GM19099 (cell line): ENCODE results near the gene PLA2G4D.

Source experiments
- POLR2A ChIP-seq: IDR thresholded peaks from 3 replicates; pipeline ENCODE4 v1.6.1; 2011; ENCODE audit warnings: low read depth; ENCODE audit not compliant: insufficient read length; ENCODE audit errors: extremely low read depth

PLA2G4D gene

GRCh38 chr15:42094512-42094963, at the start of gene PLA2G4D:
Gene PLA2G4D (minus strand): TSS chr15:42094562. CDS start chr15:42094459, 103 bp downstream.
- TF ChIP-seq POLR2A, result no peak

GRCh38 chr15:42143356-42143755, 49.0 kb upstream of the PLA2G4D start:
- no peak for TF ChIP-seq POLR2A

- TF ChIP-seq POLR2A, result no peak
Observed at GRCh38 chr15:42141795-42142667, 47.7 kb upstream of the PLA2G4D start.

DNA sequence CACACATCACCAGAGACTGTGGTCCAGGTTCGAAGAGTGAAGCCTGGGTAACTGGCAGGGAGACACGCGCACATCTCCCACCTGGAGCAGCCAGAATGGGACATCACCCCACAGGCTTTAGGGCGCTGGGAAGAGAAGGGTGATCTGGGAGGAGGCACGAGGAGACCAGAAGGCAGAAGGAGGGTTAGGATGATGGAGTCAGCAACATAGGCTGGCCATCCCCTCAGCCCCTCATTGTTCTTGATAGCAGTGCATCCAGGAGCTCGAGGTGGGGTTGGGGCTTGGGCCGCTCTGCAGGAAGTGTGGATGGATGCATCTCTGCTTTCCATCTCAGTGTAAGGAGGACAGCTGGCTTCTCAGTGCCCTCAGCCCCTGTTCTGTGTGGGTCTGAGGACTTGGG, 46.9 kb upstream of the PLA2G4D start:
- TF ChIP-seq POLR2A, result no peak

- no peak for TF ChIP-seq POLR2A
Observed at GRCh38 chr15:42140383-42141070, 46.2 kb upstream of the PLA2G4D start.

- TF ChIP-seq POLR2A, result no peak
Observed at GRCh38 chr15:42139596-42139995, 45.2 kb upstream of the PLA2G4D start.

GRCh38 chr15:42138968-42139386, 44.6 kb upstream of the PLA2G4D start:
- TF ChIP-seq POLR2A, result no peak

DNA sequence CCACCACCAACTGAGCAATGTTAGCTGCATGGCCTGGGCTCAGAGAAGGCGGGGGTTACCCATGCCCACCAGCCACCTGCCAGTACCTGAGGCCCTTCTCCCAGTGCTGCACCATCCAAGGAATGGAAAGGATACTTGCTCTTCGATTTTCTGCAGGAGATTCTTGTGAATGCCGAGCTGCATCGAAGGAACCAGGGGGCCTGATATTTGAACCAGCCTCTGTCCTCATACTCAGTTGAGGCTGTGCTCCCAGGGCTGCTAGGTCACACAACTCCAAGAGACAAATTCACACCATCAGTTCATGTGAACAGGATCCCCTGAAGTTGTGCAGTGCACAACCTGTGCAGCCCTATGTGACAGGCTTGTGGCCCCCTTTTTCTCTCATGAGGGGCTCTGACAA, 44.0 kb upstream of the PLA2G4D start:
- TF ChIP-seq POLR2A, result no peak

DNA sequence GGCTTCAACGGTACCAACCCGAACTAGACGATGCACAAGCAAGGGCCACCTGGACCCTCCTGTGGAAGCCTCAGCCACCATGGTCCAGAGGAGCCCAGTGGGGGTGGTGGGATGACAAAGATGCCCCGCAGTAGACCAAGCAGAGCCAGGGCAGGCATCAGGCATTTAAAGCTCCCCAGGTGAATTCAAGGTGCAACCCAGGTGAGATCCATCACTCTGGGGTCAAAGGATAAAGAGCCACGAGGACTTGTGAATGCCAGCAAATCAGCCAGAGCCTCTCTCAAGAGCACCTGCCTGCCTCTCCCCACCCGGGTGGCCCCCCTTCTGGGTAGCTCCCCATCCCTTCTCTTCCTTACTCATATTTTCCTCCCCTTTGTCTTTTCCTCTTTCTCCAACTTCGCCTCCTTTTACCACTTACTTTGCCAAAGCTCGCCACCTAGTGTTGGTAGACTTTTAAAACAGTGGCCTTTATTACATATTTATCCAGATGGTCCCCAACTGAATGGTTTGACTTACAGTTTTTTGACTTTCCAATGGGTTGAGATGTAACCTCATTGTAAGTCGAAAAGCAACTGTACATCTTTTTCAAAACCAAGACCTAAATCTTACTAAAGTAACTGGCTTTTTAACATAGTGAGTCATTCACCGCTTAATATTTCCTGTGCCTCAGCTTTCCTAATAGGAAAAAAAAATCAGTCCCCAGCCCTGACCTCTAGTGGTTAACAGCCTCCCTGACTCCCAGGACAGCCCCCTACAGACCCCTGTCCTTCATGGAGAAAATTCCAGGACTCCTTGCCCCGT, 43.3 kb upstream of the PLA2G4D start:
- TF ChIP-seq POLR2A, result no peak

DNA sequence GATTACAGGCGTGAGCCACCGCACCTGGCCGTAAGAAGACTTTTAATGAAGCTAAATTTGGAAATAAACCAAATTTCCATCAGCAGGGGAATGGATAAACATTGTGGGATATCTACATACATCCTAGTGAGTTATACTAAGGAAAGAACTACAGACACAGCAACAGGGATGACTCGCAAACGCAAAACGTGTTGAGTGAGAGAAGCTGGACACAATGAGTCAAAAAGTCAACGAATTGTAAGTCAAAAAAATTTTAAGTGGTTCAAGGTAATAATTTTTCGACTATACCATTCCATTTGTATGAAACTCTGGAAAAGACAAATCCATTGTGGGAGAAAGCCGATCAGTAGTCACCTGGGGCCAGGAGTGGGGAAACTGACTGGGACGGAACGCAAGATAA, 42.2 kb upstream of the PLA2G4D start:
- no peak for TF ChIP-seq POLR2A

- no peak for TF ChIP-seq POLR2A
Observed at GRCh38 chr15:42135351-42135750, 41.0 kb upstream of the PLA2G4D start.

GRCh38 chr15:42134617-42135245, 40.4 kb upstream of the PLA2G4D start:
- no peak for TF ChIP-seq POLR2A

DNA sequence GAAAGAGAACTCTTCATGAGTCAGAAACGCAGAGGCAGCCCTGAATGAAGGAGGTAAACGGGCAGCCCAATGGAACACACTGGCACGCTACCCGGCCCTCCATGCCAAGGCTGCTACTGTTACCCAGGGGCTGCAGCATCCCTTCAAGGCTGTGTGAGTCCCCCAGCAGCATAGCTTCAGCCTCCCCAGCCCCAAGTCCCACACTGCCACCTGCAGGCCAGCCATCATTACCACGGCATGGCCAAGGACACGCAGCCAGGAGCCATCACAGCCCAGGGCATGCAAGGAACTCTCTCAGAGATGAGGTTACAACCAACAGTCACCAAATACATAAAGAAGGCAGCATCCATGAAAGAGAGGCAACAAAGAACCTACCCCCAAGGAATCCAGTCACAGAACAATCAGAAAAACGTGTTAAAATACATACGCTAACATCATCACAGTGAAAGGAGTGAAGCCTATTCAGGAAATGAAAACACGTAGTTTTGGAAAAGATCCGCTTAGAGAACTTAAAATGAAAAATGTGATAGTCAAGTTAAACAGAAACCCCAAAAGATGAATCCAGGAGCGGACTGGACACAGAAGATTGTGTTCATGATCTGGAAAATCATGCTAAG, 39.6 kb upstream of the PLA2G4D start:
- no peak for TF ChIP-seq POLR2A

DNA sequence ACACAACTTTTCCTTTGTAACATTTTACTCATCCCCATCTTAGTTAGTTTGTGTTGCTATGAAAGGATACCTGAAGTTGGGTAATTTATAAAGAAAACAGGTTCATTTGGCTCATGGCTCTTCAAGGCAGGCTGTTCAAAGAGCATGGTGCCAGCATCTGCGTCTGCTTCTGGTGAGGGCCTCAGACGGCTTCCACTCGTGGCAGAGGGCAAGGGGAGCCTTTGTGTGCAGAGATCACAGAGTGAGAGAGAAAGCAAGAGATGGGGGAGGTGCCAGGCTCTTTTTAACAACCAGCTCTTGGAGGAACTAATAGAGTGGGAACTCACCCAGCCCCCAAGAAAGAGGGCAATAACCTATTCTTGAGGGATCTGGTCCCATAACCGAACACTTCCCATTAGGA, 39.0 kb upstream of the PLA2G4D start:
- TF ChIP-seq POLR2A, result no peak
